UCSD-AML1 (cell line): Measurements from ENCODE around the gene POLR2J3.
"Not testable (repeated sequence)": the region's sequence is repeated elsewhere in the genome, so short reads cannot be mapped to it uniquely, and the experiment has no call there.

Experiments used
- DNase-seq: peaks from one replicate; lab custom pipeline; 2025; ENCODE audit not compliant: unreplicated experiment; lab: John Stamatoyannopoulos, UW

POLR2J3 gene

GRCh38 chr7:102527182-102527581 is 45.2 kb downstream of the POLR2J3 start:
- not testable (repeated sequence) for DNase-seq

GRCh38 chr7:102524803-102525202 is 47.6 kb downstream of the POLR2J3 start:
- DNase-seq = not testable (repeated sequence)

- not testable (repeated sequence) for DNase-seq
Observed at GRCh38 chr7:102520797-102521196, 51.6 kb downstream of the POLR2J3 start.

- not testable (repeated sequence) for DNase-seq
Observed at GRCh38 chr7:102517550-102518147, 54.7 kb downstream of the POLR2J3 start, which contains the start of gene RASA4B. Gene RASA4B (minus strand): TSS chr7:102517777. CDS start chr7:102517710, 67 bp downstream.
